DND-41 (cell line): ENCODE data around the gene RABGAP1L.

Experiments
- ATAC-seq: fragments of 200-7000 bp; cut with Tn5 transposase; 3 replicates; pipeline ENCODE4 v1.9.1; 2021; ENCODE audit warnings: low read depth; ENCODE audit not compliant: insufficient read depth
- DNase-seq: peaks from one replicate; pipeline ENCODE4 v3.0.0-alpha.2; 2020
- H2AFZ ChIP-seq: 2 replicates; pipeline ENCODE4 v1.6.0; 2012; ENCODE audit warnings: low read depth, low read length
- H3K27ac ChIP-seq: 2 replicates; pipeline ENCODE4 v1.5.1; 2012; ENCODE audit warnings: low read length, inconsistent platforms
- H3K27me3 ChIP-seq: fragments of 200-600 bp; sonication (generic); 2 replicates; pipeline ENCODE4 v1.6.0; 2012; ENCODE audit warnings: low read length, mild to moderate bottlenecking, inconsistent platforms; ENCODE audit not compliant: insufficient read depth, poor library complexity
- H3K36me3 ChIP-seq: 2 replicates; pipeline ENCODE4 v1.5.1; 2012; ENCODE audit warnings: low read length, inconsistent platforms; ENCODE audit not compliant: insufficient read depth
- H3K4me1 ChIP-seq: 2 replicates; pipeline ENCODE4 v1.5.1; 2012; ENCODE audit warnings: mild to moderate bottlenecking, low read length; ENCODE audit not compliant: insufficient read depth
- H3K4me2 ChIP-seq: 2 replicates; pipeline ENCODE4 v1.6.0; 2012; ENCODE audit warnings: mild to moderate bottlenecking, moderate library complexity, low read length, inconsistent platforms; ENCODE audit not compliant: insufficient read depth
- H3K4me3 ChIP-seq, 2 experiments: fragments of 200-600 bp in 1 of 2; shearing (Covaris generic) in 1 of 2; 2 replicates each; pipeline ENCODE4 v1.5.1; 2012 to 2016; ENCODE audit warnings: inconsistent platforms in 2 of 2, low read length in 2 of 2, mild to moderate bottlenecking in 2 of 2, low read depth in 1 of 2, moderate library complexity in 1 of 2
- H3K79me2 ChIP-seq: 2 replicates; pipeline ENCODE4 v1.6.0; 2012; ENCODE audit warnings: low read length, inconsistent platforms; ENCODE audit not compliant: insufficient read depth
- H3K9ac ChIP-seq: 2 replicates; pipeline ENCODE4 v1.6.0; 2012; ENCODE audit warnings: low read depth, mild to moderate bottlenecking, inconsistent platforms, low read length, moderate library complexity
- H3K9me3 ChIP-seq: 2 replicates; pipeline ENCODE4 v1.5.1; 2012; ENCODE audit warnings: low read length, moderate library complexity, mild to moderate bottlenecking, inconsistent platforms; ENCODE audit not compliant: insufficient read depth, severe bottlenecking
- H4K20me1 ChIP-seq: 2 replicates; pipeline ENCODE4 v1.6.0; 2012; ENCODE audit warnings: low read length; ENCODE audit not compliant: insufficient read depth
- CTCF ChIP-seq: IDR thresholded peaks from 2 replicates; pipeline ENCODE4 v1.5.1; 2012; ENCODE audit warnings: borderline replicate concordance, low read length, moderate library complexity, mild to moderate bottlenecking; ENCODE audit not compliant: poor library complexity, severe bottlenecking; ENCODE audit errors: extremely low read depth
- EZH2 ChIP-seq: IDR thresholded peaks from 3 replicates; pipeline ENCODE4 v1.6.1; 2012; ENCODE audit warnings: borderline replicate concordance, low read depth, mild to moderate bottlenecking, moderate library complexity, low read length, inconsistent platforms; ENCODE audit not compliant: severe bottlenecking

Gene RABGAP1L

DNA sequence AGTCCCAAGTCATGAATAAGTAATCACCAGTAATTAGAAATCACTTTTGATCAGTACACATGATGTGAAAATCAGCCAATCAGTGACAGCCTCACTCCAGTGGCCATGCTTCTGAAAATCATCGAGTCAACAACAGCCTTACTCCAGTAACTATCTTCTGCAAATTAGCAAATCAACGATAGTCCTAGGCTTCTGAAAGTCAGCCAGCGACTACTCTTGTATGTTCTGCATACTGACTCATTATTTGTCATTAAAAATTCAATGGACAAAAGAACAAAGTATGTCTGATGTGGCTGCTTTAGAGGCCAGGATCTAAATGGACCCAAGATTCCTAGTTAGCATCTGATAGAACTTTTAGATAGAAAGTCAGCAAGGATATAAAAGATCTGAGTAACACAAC lies 391.0 kb downstream of the RABGAP1L start:
- DNase-seq, result no peak
- Histone ChIP-seq H3K4me1 (no peaks in the 10 kb centered on the region), H3K79me2 (no peaks in the 10 kb centered on the region), H3K27ac (no peak overlapping the region), H3K9ac (no peak overlapping the region), H3K4me2 (no peak overlapping the region), H3K36me3 (no peaks in the 10 kb centered on the region), H3K27me3 (no peaks in the 10 kb centered on the region), H3K4me3 (no peak overlapping the region), H2AFZ (no peak overlapping the region), H3K9me3 (peaks cover 2% of the 10 kb centered on the region), H4K20me1 (no peaks in the 10 kb centered on the region)
- TF ChIP-seq CTCF, result no peak
- no peak for TF ChIP-seq EZH2
- no peak for ATAC-seq

DNA sequence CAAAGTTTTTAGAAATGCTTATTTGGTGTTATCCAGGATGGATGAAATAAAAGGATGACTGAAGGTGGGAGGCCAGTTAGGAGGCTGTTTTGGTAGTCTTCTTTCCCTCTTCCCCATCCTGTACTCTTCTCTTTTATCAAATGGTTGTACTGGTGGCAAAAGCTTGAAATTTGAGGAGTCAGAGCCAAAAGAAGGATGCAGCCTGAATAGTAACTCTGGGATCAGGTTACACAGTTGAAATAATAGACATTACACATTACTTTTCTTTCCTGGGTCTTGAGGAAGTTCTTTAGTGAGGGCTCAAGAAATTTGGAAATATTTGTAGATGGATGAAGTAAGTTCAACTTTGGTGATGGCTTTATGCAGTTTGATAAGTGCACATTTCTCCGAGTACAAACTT lies 397.1 kb downstream of the RABGAP1L start:
- no peak overlapping the region for H3K4me2 ChIP-seq
- ATAC-seq (no peak), DNase-seq (no peak)
- no peaks in the 10 kb centered on the region for H4K20me1 ChIP-seq
- no peaks in the 10 kb centered on the region for H3K36me3 ChIP-seq
- no peak overlapping the region for H3K4me3 ChIP-seq
- no peaks in the 10 kb centered on the region for H3K27me3 ChIP-seq
- H3K9ac ChIP-seq, result no peak overlapping the region
- TF ChIP-seq CTCF, result no peak
- no peaks in the 10 kb centered on the region for H3K79me2 ChIP-seq
- H3K9me3 ChIP-seq, result no peaks in the 10 kb centered on the region
- H2AFZ ChIP-seq, result no peak overlapping the region
- no peaks in the 10 kb centered on the region for H3K4me1 ChIP-seq
- H3K27ac ChIP-seq, result no peak overlapping the region

DNA sequence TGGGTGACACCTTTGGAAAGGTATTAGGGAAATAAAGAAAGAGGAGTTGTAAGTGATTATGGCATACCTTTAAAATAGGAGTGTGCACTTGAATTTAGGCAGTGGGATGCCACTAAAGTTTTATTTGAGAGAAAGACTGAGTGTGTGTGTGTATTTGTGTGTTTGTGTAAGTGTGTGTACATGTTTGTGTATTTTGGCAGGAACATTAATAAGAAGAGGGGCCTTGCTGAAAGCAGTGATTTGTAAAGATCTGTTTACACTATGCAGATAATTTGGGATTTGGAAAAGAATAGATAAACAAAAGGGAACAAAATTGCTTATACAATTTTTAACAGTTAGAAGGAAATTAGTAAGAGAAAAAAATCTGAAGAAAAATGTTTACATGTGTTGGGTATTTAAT lies 409.2 kb downstream of the RABGAP1L start:
- H3K36me3 ChIP-seq, result no peaks in the 10 kb centered on the region
- TF ChIP-seq CTCF (no peak), EZH2 (no peak)
- no peaks in the 10 kb centered on the region for H4K20me1 ChIP-seq
- H2AFZ ChIP-seq, result no peak overlapping the region
- H3K4me1 ChIP-seq, result no peaks in the 10 kb centered on the region
- H3K4me2 ChIP-seq, result no peak overlapping the region
- no peak overlapping the region for H3K9ac ChIP-seq
- H3K4me3 ChIP-seq, result no peak overlapping the region
- ATAC-seq (no peak), DNase-seq (no peak)
- H3K27me3 ChIP-seq, result no peaks in the 10 kb centered on the region
- H3K27ac ChIP-seq, result no peak overlapping the region
- no peaks in the 10 kb centered on the region for H3K79me2 ChIP-seq
- H3K9me3 ChIP-seq, result no peaks in the 10 kb centered on the region

GRCh38 chr1:174569240-174569639 lies 409.9 kb downstream of the RABGAP1L start:
- H3K9me3 ChIP-seq, result no peaks in the 10 kb centered on the region
- no peak for TF ChIP-seq CTCF
- no peak for TF ChIP-seq EZH2
- DNase-seq (no peak), ATAC-seq (no peak)
- H3K4me3 ChIP-seq, result no peak overlapping the region
- no peaks in the 10 kb centered on the region for H3K36me3 ChIP-seq
- H2AFZ ChIP-seq, result no peak overlapping the region
- no peaks in the 10 kb centered on the region for H3K27me3 ChIP-seq
- no peaks in the 10 kb centered on the region for H4K20me1 ChIP-seq
- no peaks in the 10 kb centered on the region for H3K79me2 ChIP-seq
- no peak overlapping the region for H3K4me2 ChIP-seq
- H3K4me1 ChIP-seq, result no peaks in the 10 kb centered on the region
- H3K27ac ChIP-seq, result no peak overlapping the region
- H3K9ac ChIP-seq, result no peak overlapping the region
